Skin epidermis (tissue), 12 donors: ENCODE measurements around the gene FAM72D.
"Not testable (repeated sequence)": the region's sequence is repeated elsewhere in the genome, so short reads cannot be mapped to it uniquely, and the experiment has no call there.

Experiments
- H3K27ac ChIP-seq, 21 experiments: fragments of 200-600 bp; sonication (generic) in 11 of 21; one replicate each; pipeline ENCODE4 v1.5.0; 2020; ENCODE audit warnings: mild to moderate bottlenecking in 3 of 21, inconsistent platforms in 2 of 21, moderate library complexity in 2 of 21
- H3K4me3 ChIP-seq, 7 experiments: fragments of 200-600 bp; sonication (generic) in 2 of 7; one replicate each; pipeline ENCODE4 v1.5.0; 2020; ENCODE audit warnings: inconsistent platforms in 2 of 7, mild to moderate bottlenecking in 2 of 7, moderate library complexity in 1 of 7

Gene FAM72D

DNA sequence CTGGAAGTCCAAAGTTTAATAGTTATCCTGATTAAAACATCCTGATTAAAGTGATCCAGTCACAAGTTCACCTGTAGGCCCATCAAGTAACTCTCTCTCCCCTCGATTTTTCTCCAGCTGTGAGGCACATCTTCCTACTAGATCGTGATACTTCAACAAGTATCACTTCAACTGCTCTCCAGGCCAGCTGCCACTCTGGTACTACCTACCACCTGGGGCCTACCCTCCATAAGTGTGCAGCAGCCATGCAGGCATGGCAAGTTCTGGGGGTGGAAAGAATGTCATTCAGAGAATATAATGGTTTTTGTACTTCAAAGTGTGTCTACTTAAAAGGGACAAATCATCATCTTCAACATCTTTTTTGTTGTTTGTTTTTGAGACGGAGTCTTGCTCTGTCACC is 15.6 kb upstream of the FAM72D start:
- H3K27ac ChIP-seq, H3K4me3 ChIP-seq: not testable (repeated sequence)

DNA sequence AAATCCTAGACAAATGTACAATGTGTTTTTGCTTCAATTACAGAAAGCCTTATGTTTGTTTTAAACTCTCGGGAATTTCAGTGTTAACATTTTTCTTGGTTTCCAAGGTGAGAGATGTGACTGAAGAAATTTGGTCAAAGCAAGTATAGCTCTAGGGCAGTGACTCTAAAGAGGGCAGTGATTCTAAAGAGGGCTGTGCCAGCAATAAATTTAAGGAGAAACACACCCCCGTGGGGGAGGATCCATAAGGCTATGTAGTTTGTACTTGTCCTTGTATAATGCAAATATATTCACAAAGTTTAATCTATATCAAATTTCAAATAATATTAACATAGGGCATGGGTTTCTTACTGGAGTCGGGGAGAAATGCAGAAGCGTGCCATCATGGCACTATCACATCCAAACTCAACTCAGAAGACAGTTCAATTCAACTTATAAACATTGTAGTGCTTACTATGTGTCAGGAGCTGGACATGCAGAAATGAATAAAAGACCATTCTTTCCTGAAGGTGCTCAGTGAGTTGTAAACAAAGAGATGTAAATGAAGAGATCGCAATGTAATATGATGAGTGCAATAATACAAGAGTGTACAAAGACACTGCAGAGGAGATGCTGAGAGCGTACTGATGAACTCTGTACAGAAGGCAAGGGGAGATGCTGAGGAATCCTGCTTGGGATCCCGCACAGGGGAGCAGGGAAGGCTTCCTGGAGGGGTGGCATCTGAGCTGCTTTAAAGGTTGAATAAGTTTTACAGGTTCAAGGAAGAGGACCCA is 13.1 kb upstream of the FAM72D start:
- H3K4me3 ChIP-seq, H3K27ac ChIP-seq: not testable (repeated sequence)

DNA sequence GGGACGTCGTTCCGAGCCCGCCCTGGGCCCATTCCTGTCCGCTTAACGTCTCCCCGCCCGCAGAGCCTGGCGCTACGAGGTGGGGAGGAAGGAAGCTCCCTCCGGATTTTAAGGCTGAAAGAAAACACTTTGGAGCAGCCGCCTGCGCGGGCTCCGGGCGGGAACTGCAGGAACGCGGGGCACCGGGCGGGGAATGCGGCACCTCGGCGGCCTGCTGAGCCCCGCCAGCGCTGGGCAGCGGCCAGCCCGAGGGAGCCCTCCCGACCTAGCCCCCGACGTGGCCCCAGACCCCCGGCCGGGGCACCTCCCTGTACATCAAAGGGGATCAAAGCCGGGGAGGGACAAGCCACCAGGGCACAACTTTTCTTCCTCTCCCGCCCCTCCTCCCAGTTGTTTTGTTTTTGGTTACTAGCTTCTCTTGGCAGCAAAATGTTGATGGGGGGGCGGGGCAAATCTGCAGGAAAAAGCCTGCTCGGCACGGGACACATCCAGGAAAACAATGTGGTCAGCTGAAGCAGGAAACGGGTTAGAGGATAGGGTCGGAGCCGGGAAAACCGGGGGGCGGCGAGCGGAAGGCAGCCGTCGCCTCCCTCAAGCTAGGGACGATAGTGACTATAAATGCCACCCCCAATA is 2.1 kb upstream of the FAM72D start:
- peak overlapping the region in 16 of 21 experiments; percentile 31 to 78 (median 69) for H3K27ac ChIP-seq
- peak overlapping the region; percentile 35 to 48 (median 40) for H3K4me3 ChIP-seq

DNA sequence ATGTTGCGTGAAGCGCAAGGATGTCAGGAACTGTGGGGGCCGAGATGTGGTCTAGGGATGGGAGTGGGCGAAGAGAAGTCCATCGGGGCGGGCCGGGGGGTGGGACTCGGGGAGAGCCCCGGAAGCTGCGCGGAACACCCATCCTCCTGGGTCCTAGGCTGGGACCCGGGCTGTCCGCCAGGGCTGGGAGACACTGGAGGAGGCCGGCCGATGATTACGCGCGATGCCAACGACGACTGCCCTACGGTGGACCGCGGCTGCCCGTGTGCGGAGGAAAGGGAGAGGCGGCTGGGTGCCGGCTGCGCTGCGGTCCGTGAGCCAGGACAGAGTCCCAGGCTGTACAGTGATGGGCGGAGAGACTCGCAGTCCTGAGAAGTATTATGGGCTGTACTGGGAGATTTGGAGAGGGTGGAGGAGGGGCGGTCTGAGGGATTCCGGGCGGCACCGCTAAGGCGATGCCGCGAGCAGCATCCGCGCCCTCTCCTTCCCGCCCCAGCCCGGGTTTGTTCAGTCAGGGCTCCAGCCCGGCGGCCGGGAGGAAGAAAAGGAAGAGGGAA is 1.0 kb upstream of the FAM72D start:
- H3K4me3 ChIP-seq, result peak overlapping the region in 6 of 7 experiments; percentile 23 to 45 (median 37)
- H3K27ac ChIP-seq, result peak overlapping the region in 3 of 21 experiments; percentile 47 to 69 (median 60)

DNA sequence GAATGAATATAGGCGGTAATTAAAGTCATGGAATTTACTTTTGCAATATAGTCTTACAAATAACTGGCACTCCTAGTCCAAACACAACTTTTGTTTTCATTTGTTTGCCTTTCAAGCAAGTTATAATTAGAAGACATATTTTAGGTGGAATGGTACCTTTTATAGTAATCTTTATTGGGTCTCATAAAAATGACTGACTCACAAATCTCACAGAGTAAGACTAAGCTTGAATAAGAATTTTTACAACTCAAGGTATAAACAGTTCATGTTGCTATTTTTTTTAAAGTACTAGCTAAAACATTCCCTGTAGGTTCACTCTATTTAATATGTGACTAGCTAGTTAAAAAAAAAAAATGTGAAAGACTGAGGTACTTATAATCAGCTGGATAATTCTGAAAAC is 6.0 kb downstream of the FAM72D start:
- H3K27ac ChIP-seq, H3K4me3 ChIP-seq: not testable (repeated sequence)

DNA sequence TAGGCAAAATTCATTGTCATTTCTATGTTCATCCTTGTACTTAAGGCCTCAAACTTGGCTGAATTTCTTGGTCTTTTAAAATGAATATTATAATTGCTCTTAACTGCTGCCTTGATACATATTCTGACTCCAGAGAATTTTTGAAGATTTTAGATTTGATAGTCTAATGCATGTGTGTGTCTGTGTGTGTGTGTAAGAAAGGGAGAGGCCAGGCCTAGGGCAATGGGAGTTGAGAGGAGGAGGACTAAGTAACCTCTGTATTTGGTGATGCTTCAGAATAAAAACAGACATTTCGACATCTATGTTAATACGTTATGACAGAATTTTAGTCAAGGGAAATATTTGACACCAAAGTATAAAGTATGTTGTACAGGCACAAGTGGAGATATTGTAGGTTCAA is 7.5 kb downstream of the FAM72D start:
- not testable (repeated sequence) for H3K4me3 ChIP-seq, H3K27ac ChIP-seq

DNA sequence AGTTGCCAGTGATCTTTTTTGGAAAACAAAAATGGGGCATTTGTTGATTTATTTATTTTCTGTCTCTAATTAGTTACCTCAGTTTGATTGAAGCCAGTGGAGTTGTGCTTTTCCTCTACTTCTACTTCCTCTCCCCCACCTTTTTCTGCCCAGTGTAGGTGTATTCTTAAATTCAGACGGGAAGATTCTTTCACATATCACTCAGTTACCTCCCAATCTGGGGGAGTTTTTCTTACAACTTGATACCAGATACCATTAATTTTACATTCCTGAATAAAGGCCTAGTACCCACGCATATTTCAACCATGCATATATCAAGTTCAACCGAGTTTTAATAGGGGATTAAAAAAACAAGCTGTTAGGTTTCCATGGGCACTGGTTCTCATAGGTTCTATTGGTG is 15.9 kb downstream of the FAM72D start:
- not testable (repeated sequence) for H3K4me3 ChIP-seq, H3K27ac ChIP-seq

DNA sequence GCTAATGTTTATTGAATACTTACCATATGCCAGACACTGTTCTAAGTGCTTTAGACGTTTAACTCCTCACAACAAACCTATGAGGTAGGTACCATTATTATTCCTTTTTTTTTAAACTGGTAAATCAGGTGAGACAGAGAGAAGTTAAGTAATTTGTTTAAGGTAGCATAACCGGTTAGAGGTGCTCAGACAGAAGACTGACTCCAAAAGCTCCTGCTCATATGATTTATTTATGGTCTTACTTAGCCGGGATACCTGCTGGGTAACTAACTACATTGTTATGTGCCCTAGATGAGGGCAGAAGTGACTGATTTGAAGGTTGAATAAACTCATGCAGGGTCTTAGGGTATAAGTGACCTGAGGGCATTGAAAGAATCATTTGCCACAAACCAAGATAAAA is 16.9 kb downstream of the FAM72D start:
- not testable (repeated sequence) for H3K4me3 ChIP-seq, H3K27ac ChIP-seq

DNA sequence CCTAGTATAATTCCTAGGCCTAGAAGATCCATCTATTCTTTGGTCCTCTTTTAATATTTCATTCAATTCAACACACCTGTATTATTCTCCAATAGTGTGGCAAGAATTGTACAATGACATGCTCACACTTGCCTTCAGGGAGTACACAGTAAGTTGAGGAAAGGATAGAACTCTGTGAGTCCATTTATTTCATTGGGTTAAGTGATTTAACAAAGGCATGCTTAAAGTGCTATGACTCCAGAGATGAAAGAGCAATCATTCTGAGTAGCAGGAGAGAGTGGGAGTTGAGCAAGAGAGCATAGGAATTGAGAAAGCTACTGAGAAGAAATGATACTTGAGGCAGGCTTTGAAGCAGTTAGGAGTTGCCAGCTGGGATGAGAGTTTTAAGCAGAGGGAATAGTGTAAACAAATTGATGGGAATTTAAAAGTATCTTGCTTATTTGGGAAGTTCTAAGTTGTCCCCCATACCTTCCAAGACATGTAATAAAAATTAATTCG is 18.8 kb downstream of the FAM72D start:
- not testable (repeated sequence) for H3K4me3 ChIP-seq, H3K27ac ChIP-seq

DNA sequence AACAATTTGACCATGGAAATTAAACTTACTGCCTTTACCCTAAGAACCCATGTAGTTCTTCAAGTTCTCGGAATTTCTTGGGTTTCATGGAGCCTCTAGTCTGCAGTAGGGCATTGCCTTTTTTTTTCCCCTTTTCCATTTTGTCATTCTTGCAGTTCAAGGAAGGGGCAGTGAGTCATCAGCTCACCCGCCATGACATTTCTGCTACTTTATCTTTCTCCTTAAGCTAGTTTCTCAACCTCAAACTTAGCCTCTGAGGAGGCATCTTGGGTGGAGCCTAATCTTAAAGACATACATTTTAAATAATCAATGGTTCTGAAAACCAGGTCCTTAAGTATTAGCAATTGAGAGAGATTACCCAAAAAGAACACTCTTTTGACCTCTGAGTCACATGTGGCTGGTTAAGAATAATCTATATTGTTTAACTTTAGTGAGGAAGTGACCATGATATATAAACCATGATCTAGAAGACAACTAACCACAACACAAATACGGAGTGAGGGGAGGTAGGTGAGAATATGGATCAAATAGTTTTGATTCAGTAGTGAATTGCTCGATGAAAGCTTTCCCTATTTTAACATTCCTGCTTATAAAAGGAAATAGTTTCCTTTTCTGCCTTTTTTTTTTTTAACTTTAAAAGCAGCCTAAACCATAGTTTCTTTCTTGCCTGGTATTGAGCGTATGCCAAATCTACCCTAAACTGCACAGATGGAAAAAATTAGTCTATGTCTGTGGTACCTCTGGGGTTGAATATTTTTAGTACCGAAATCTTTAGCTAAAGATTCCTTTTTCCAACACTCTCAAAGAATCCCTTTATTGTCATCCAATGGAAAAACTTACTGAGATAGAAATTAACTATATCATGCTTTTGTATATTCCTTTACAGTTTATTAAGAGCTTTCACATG is 20.1 kb downstream of the FAM72D start:
- H3K4me3 ChIP-seq, H3K27ac ChIP-seq: not testable (repeated sequence)

DNA sequence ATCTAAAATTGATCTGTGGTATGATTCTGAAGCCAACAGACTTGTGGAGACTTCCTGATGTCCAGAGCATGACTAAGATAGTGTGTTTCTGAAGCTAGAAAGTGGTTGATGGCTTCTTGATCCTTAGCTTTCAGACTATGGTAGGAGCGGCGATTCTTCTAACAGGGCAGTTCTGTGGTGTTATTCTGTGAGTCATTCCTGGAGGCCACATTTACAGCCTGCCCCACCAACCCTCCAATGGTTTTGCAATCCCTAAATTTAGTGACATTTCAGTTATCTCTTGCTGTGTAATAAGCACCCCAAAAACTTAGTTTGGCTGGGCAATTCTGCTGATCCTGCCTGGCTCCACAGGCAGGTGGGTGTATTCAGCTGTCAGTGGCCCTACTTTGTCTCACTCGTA is 24.1 kb downstream of the FAM72D start:
- H3K27ac ChIP-seq, H3K4me3 ChIP-seq: not testable (repeated sequence)

DNA sequence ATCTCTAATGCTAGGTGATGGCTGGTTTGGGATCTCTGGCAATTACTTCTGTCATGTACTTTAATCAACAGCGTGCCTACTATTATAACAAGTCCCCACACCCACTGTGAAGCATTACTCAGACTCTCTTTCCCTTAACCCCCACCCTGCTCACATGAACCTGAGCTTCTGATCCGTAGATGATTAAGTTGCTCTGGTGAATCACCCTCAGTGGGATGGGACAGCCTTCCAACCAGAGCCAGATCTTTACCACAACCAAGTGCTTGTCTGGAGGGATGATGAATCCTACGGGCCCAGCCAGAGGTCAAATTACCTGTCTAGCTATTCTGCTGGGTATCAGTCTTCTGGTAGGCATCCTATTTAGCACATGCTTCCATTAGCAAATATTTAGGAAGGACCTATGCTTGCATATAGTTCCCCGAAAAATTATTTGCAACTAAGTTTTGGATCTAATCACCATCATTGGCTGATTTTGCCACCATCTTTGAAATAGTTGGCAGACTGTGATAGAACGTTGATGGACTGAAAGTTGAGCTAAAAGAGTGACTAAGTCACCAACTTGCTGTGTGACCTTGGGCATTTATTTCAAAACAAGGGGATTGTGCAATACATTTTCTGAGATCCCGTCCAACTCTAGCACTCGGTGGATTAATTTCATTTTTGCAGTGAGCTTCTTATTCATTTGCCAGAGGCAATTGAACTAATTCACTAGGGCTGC is 26.7 kb downstream of the FAM72D start:
- not testable (repeated sequence) for H3K4me3 ChIP-seq, H3K27ac ChIP-seq

DNA sequence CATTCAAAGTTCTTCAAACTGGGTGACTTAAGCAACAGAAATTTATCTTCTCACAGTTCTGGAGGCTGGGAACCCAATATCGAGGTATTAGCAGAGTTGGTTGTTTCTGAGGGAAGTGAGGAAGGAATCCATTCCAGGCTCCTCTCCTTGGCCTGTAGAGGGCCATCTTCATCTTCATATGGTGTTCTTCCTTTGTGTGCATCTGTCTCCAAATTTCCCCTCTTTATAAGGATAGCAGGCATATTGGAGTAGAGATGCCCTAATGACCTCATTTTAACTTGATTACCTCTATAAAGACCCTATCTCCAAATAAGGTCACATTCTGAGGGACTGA is 27.3 kb downstream of the FAM72D start:
- not testable (repeated sequence) for H3K4me3 ChIP-seq, H3K27ac ChIP-seq

DNA sequence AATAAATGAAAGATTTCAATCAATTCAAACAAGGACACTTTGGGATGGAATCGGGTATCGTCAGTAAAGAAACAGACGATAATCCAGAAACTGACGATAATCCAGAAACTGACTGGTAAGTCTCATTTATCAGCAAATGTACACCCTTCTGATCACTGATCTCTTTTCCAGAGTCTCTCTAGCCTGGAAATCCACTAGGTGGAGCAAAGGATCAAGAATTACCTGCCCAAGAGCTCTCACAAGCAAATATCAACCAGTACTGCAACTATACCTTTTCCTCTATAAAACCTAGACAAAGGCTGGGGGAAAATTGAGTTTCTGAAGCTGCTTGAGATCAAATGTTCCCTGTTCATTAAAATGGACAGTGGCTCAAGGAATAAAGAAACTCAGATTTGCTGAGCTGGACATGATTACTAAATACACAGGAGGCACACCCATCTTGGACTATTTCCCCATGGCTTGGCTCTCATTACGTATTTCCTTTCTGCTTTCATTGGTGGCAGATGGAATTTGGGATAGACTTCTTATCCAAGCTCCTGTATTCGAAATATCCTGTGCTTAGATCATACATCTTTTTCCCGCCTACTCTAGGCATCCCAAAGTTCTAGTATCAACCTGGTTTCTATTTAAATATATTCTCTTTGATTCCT is 28.3 kb downstream of the FAM72D start:
- not testable (repeated sequence) for H3K27ac ChIP-seq, H3K4me3 ChIP-seq

DNA sequence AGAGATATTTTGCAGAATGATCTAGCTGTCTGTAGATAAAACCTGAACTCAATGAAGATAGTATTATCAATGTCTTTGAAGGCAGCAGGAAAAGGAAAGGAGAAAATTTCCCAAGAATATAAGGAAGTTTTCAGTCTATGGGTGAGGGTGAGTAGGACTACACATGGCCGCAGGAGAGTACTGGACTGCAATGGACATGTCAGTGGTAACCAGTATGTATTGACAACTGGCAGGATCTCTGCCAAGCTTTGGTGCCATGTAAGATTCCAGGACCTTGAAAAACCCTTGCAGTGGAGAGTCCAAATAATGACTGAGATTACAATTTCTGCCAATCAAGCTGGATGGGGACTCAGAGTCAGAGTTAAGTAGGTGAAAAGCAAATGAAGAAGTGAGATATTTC is 29.3 kb downstream of the FAM72D start:
- not testable (repeated sequence) for H3K27ac ChIP-seq, H3K4me3 ChIP-seq

DNA sequence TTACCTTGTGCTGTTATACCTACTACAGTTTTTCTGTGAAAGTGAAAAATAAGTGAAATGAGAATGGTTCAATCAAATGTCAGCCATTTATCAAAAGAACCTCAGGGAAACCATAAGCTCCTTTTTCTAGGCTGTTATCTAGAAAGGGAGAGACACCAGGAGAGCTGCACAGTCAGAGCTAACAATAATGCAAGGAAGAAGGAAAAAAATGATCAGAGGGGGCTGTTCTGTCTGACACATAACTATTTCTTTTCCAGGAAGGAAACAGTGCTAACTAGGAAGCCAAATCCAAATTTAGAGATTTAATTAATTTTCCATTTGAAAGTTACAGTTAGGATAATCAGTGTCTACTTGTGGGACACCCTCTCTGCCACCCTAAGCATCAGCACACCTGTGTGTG is 31.4 kb downstream of the FAM72D start:
- H3K27ac ChIP-seq, H3K4me3 ChIP-seq: not testable (repeated sequence)

DNA sequence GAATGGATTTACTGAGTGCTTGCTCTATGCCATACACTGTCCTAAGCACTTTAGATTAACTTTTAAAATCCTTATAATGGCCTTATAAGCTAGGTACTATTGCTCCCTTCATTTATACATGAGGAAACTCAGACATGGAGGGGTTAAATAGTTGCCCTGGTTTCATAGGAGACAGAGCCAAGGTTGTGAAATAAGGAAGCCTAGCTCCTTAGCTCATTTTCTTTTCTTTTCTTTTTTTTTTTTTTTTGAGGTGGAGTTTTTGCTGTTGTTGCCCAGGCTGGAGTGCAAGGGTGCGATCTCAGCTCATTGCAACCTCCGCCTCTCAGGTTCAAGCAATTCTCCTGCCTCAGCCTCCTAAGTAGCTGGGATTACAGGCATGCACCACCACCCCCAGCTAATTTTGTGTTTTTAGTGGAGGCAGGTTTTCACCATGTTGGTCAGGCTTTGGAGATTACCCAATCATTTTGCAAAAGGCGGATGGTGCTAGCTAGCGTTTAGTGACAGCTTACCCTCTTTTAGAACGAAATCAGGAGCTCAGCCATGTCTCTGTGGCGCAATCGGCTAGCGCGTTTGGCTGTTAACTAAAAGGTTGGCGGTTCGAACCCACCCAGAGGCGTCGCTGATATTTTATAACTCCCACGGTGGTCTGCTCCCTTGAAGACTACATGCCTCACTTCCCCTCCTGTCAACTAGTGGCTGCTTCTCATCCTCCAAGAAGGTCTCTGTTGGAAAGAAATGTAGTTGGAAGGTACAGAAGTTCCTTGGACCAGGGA is 33.1 kb downstream of the FAM72D start:
- H3K4me3 ChIP-seq, H3K27ac ChIP-seq: not testable (repeated sequence)

DNA sequence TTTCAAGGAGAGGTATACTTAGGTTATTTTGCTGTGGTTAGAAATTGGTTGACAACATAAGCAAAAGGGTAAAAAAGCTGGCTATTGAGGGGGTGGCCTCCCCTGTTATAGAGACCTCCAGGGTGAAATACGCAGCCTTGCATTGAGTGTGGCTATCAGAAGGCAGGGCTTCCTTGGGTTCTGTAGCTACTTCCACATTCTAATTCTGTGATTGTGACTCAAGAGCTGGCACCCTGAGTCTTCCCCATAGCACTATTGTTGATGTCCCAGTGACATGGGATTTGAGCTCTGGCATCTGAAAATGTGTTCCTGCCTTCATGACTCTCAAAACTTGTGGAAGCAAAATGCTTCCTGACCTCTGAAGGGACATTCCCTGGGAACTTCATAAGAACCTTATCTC is 38.7 kb downstream of the FAM72D start:
- not testable (repeated sequence) for H3K27ac ChIP-seq, H3K4me3 ChIP-seq
